Measurements from ENCODE around the gene ZNF605. TPM values are rescaled to one million over a fixed set of nuclear protein-coding genes. Genes with fewer than 3 reads are reported as not detected.
"Not testable (repeated sequence)": the region's sequence is repeated elsewhere in the genome, so short reads cannot be mapped to it uniquely, and the experiment has no call there.

The ZNF605 gene
- total and polyA plus RNA-seq, 2 of the 8 experiments (the other 6 are each of a cell fraction or from before 2014, with no cell fraction given): 3.6 to 20.3 TPM

DNA sequence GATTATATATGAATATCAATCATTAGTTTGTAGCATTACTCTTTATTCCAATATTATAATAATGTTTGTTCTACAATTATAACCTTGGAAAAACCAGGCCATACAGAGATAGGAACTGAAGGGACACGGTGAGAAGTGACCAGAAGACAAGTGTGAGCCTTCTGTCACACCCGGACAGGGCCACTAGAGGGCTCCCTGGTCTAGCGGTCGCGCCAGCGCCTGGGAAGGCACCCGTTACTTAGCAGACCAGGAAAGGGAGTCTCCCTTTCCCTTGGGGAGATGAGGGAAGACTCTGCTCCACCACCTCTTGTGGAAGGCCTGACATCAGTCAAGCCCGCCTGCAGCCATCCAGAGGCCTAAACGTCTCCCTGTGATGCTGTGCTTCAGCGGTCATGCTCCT lies 7.8 kb upstream of the ZNF605 start:
- FAIRE-seq; H3K36me3 ChIP-seq (ENCODE audit: control insufficient read depth in 2 of 4, insufficient read depth in 4 of 4, low read length in 3 of 4); H2BK15ac ChIP-seq (ENCODE audit: low read length); H2BK20ac ChIP-seq (ENCODE audit: low read length); H4K20me1 ChIP-seq (replicated peaks in 1 of 2; ENCODE audit: control insufficient read depth in 1 of 2, insufficient read depth in 2 of 2, low read length in 2 of 2); H3K9ac ChIP-seq (replicated peaks in 1 of 4; ENCODE audit: extremely low read depth in 1 of 4, low read depth in 3 of 4, low read length in 3 of 4); H2BK12ac ChIP-seq (ENCODE audit: low read depth, low read length); H3K23me2 ChIP-seq (ENCODE audit: low read depth, low read length); H3K79me1 ChIP-seq (ENCODE audit: low read depth, low read length); H4K91ac ChIP-seq (replicated peaks; ENCODE audit: insufficient read length, low read length); H4K8ac ChIP-seq (ENCODE audit: extremely low read depth, insufficient read depth, low read length); H2BK5ac ChIP-seq (ENCODE audit: low read depth, low read length); H3K4me2 ChIP-seq (ENCODE audit: insufficient read depth in 1 of 2, low read depth in 2 of 2, low read length in 2 of 2); H3K56ac ChIP-seq (replicated peaks; ENCODE audit: insufficient read length, low read depth, low read length); H3K27me3 ChIP-seq (replicated peaks in 1 of 4; ENCODE audit: control insufficient read depth in 3 of 4, extremely low read depth in 1 of 4, insufficient read depth in 3 of 4, low read length in 3 of 4); H3K14ac ChIP-seq (ENCODE audit: insufficient read length); H3K79me2 ChIP-seq (ENCODE audit: control insufficient read depth in 1 of 2, insufficient read depth in 2 of 2, low read length in 2 of 2); H2AFZ ChIP-seq (ENCODE audit: low read length); H3K4ac ChIP-seq (replicated peaks; ENCODE audit: insufficient read length, low read depth, low read length); H3K27ac ChIP-seq (ENCODE audit: low read depth, low read length); H3K23ac ChIP-seq (ENCODE audit: insufficient read length); H3K18ac ChIP-seq (ENCODE audit: extremely low read depth, low read length); H3K4me1 ChIP-seq (replicated peaks in 1 of 4; ENCODE audit: control insufficient read depth in 3 of 4, insufficient read depth in 4 of 4, low read length in 3 of 4); POLR2A ChIA-PET (ENCODE audit: partially characterized antibody); H2BK120ac ChIP-seq (replicated peaks; ENCODE audit: low read depth, low read length); H4K5ac ChIP-seq (ENCODE audit: insufficient read length, low read depth, low read length); H2AK5ac ChIP-seq (ENCODE audit: low read depth, low read length); H3K4me3 ChIP-seq (ENCODE audit: extremely low read depth in 1 of 4, insufficient read depth in 2 of 4, low read depth in 3 of 4, low read length in 4 of 4): not testable (repeated sequence)
- CTCF ChIA-PET (ENCODE audit: partially characterized antibody): interaction anchor here (0.8 to 1.5 kb wide), 8 partner anchors 12 to 243 kb away, joined by 3 to 6 read pairs (median 4); partner anchors contain the start of gene ZNF268
- H3K9me3 ChIP-seq (ENCODE audit: insufficient read depth in 2 of 2, low read depth in 1 of 2, low read length in 1 of 2): peaks cover 40 to 68% of the 10 kb centered on the region in 2 experiments
- peak in 1 of 2 experiments; percentile 81 for DNase-seq (ENCODE audit: low read depth in 1 of 2, low spot score in 2 of 2)
- TF ChIP-seq RAD21 (IDR thresholded peaks at IDR 0.05 in 1 of 2, conservative IDR thresholded peaks at IDR 0.05 in 1 of 2; ENCODE audit: low read depth in 2 of 2, low read length in 2 of 2): peak; percentile 76 to 78
- TF ChIP-seq, protein P1, sequence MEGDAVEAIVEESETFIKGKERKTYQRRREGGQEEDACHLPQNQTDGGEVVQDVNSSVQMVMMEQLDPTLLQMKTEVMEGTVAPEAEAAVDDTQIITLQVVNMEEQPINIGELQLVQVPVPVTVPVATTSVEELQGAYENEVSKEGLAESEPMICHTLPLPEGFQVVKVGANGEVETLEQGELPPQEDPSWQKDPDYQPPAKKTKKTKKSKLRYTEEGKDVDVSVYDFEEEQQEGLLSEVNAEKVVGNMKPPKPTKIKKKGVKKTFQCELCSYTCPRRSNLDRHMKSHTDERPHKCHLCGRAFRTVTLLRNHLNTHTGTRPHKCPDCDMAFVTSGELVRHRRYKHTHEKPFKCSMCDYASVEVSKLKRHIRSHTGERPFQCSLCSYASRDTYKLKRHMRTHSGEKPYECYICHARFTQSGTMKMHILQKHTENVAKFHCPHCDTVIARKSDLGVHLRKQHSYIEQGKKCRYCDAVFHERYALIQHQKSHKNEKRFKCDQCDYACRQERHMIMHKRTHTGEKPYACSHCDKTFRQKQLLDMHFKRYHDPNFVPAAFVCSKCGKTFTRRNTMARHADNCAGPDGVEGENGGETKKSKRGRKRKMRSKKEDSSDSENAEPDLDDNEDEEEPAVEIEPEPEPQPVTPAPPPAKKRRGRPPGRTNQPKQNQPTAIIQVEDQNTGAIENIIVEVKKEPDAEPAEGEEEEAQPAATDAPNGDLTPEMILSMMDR (IDR thresholded peaks at IDR 0.05; ENCODE audit: control extremely low read depth in 1 of 3, insufficient read depth in 1 of 3, low read depth in 1 of 3, low read length in 3 of 3): peak; percentile 59 to 70 (median 68)
- WGBS, 2 experiments (ENCODE audit: extremely low coverage in 1 of 2, insufficient coverage in 1 of 2, insufficient read length in 1 of 2, insufficient replicate concordance in 2 of 2, low coverage in 1 of 2, low lambda C conversion rate in 2 of 2, missing lambda C conversion rate in 1 of 2): 33% methylated on average over 10 of the region's 10 CpGs; no CpG with 5 or more reads in 1 of the 2 experiments
